Neural crest cell (in vitro differentiated cells): ENCODE data around the gene CRTC2. TPM values are rescaled to one million over a fixed set of nuclear protein-coding genes. Genes with fewer than 3 reads are reported as not detected.

Experiments
- DNase-seq: peaks from one replicate; pipeline ENCODE4 v3.0.0; 2021; ENCODE audit warnings: low read depth, mixed read lengths, low spot score
- H3K27ac Mint-ChIP-seq: one replicate; pipeline ENCODE4 v1.8.0; 2021; ENCODE audit warnings: mild to moderate bottlenecking, mixed read lengths; ENCODE audit not compliant: unreplicated experiment
- H3K27me3 Mint-ChIP-seq: 2 replicates; pipeline ENCODE4 v1.8.0; 2021; ENCODE audit warnings: low read depth, mild to moderate bottlenecking, mixed read lengths
- H3K36me3 Mint-ChIP-seq: 2 replicates; pipeline ENCODE4 v1.8.0; 2021; ENCODE audit warnings: low read depth, mild to moderate bottlenecking, mixed read lengths
- H3K4me1 Mint-ChIP-seq: 2 replicates; pipeline ENCODE4 v1.8.0; 2021; ENCODE audit warnings: mixed read lengths
- H3K4me3 Mint-ChIP-seq: one replicate; pipeline ENCODE4 v1.8.0; 2021; ENCODE audit warnings: mild to moderate bottlenecking, mixed read lengths
- H3K9me3 Mint-ChIP-seq: 2 replicates; pipeline ENCODE4 v1.8.0; 2021; ENCODE audit warnings: mixed read lengths
- CTCF ChIP-seq: fragments of 200-600 bp; sonication (generic); conservative IDR thresholded peaks from 2 replicates; pipeline ENCODE4 v1.5.0; 2021; ENCODE audit warnings: antibody characterized with exemption, mild to moderate bottlenecking
- total RNA-seq: library from RNA; stranded (reverse); gene quantifications from 2 replicates; pipeline ENCODE4 v1.2.1, GENCODE V29; 2021

The CRTC2 gene
- total RNA-seq, 1 donor from 2014 or later = 34.7 TPM

GRCh38 chr1:153968972-153969371 lies 10.6 kb upstream of the CRTC2 start:
- Mint-ChIP-seq H3K4me3 (peak overlapping the region; percentile 96), H3K27me3 (no peaks in the 10 kb centered on the region), H3K36me3 (peaks cover 3% of the 10 kb centered on the region), H3K9me3 (no peaks in the 10 kb centered on the region), H3K27ac (no peak overlapping the region), H3K4me1 (peaks cover 42% of the 10 kb centered on the region)
- no peak for TF ChIP-seq CTCF
- DNase-seq = no peak

- Mint-ChIP-seq H3K4me1 (peaks cover 48% of the 10 kb centered on the region), H3K27ac (peak overlapping the region; percentile 98), H3K36me3 (peaks cover 2% of the 10 kb centered on the region), H3K9me3 (no peaks in the 10 kb centered on the region), H3K27me3 (no peaks in the 10 kb centered on the region), H3K4me3 (peak overlapping the region; percentile 96)
- no peak for DNase-seq
- TF ChIP-seq CTCF = no peak
Observed at GRCh38 chr1:153968408-153968807, 10.0 kb upstream of the CRTC2 start.

- H3K4me1 Mint-ChIP-seq = peaks cover 50% of the 10 kb centered on the region
- no peak for DNase-seq
- peak overlapping the region; percentile 96 for H3K4me3 Mint-ChIP-seq
- peak overlapping the region; percentile 98 for H3K27ac Mint-ChIP-seq
- peak; percentile 4 for TF ChIP-seq CTCF
- peaks cover 2% of the 10 kb centered on the region for H3K36me3 Mint-ChIP-seq
- H3K27me3 Mint-ChIP-seq = no peaks in the 10 kb centered on the region
- H3K9me3 Mint-ChIP-seq = no peaks in the 10 kb centered on the region
Observed at GRCh38 chr1:153968000-153968363, 9.6 kb upstream of the CRTC2 start.

GRCh38 chr1:153967107-153967999 lies 8.9 kb upstream of the CRTC2 start, which contains the start of gene CREB3L4:
Gene CREB3L4 (plus strand): TSS chr1:153967902. CDS start chr1:153968526, 624 bp downstream.
- TF ChIP-seq CTCF = peak; percentile 48

GRCh38 chr1:153963850-153964331 lies 5.5 kb upstream of the CRTC2 start:
- peak overlapping the region; percentile 98 for H3K27ac Mint-ChIP-seq
- peaks cover 2% of the 10 kb centered on the region for H3K36me3 Mint-ChIP-seq

More at GRCh38 chr1:153967107-153967999, 8.9 kb upstream of the CRTC2 start, which contains the start of gene CREB3L4:
- Mint-ChIP-seq H3K9me3 (no peaks in the 10 kb centered on the region), H3K4me1 (peaks cover 56% of the 10 kb centered on the region), H3K4me3 (peak within 1 kb of the TSS; percentile 96), H3K36me3 (peaks cover 2% of the 10 kb centered on the region), H3K27ac (peak within 1 kb of the TSS; percentile 98), H3K27me3 (no peaks in the 10 kb centered on the region)
- DNase-seq = peak; percentile 81

More at GRCh38 chr1:153963850-153964331, 5.5 kb upstream of the CRTC2 start:
- H3K27me3 Mint-ChIP-seq = no peaks in the 10 kb centered on the region
- H3K4me1 Mint-ChIP-seq = peaks cover 76% of the 10 kb centered on the region
- TF ChIP-seq CTCF = no peak
- H3K4me3 Mint-ChIP-seq = peak overlapping the region; percentile 88
- no peaks in the 10 kb centered on the region for H3K9me3 Mint-ChIP-seq
- peak; percentile 22 for DNase-seq
